ENCODE data around the gene FKBP8.
"Not testable (repeated sequence)": the region's sequence is repeated elsewhere in the genome, so short reads cannot be mapped to it uniquely, and the experiment has no call there.

FKBP8 gene

DNA sequence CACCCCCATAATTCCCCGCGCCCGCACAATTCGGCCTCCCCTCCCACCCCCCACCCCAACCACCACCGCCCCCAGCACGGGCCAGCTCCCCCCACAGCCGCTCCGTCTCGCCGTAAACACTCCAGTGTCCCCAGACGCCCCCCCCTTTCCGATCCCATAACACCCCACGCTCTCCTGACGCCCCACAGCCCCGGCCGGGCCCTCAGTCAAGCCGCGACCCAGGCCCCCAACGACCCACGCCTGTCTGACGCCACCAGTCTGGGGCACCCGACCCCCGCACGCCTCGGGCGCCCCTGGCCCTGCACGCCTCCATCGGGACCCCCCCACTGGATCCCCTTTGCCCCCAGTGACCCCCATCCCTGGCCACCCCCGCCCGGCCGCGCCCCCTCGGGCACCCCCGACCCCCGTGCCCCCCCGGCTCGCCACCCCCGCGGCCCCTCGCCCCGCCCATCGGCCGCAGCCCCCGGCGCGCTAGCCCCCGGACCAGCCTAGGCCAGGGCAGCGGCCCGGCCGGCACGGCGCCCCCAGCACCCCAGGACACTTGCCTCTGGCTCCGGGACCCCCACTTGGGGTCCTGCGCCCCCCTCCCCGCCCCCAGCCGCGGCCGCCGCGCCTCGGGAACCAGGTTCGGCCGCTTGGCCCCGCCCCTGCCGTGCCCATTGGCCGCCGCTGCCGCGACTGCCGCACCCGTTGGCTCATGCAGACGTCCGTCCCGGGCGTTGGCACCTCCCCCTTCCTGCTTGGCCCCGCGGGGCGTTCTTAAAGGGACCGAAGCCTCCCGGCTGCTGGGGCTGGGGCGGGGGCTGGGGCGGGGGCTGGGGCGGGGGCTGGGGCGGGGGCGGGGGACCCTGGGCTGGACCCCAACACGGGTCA lies at the start of gene FKBP8:
Gene FKBP8 (minus strand): TSS at position 633 of the 873 bp plus-strand sequence. CDS start 1,603 bp downstream, outside the sequence.
- peak; percentile 89 for DNase-seq

DNA sequence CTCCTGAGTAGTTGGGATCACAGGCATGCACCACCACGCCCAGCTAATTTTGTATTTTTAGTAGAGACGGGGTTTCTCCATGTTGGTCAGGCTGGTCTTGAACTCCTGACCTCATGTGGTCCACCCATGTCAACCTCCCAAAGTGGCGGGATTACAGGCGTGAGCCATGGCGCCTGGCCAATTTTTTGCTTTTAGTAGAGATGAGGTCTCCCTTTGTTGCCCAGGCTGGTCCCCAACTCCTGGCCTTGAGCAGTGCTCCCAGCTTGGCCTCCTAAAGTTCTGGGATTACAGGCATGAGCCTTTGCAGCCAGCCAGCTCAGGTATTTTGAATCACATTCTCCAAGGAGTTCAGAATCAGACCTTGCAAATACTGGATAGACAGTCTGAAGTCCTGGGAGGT lies 49.4 kb upstream of the FKBP8 start:
- DNase-seq, result not testable (repeated sequence)

DNA sequence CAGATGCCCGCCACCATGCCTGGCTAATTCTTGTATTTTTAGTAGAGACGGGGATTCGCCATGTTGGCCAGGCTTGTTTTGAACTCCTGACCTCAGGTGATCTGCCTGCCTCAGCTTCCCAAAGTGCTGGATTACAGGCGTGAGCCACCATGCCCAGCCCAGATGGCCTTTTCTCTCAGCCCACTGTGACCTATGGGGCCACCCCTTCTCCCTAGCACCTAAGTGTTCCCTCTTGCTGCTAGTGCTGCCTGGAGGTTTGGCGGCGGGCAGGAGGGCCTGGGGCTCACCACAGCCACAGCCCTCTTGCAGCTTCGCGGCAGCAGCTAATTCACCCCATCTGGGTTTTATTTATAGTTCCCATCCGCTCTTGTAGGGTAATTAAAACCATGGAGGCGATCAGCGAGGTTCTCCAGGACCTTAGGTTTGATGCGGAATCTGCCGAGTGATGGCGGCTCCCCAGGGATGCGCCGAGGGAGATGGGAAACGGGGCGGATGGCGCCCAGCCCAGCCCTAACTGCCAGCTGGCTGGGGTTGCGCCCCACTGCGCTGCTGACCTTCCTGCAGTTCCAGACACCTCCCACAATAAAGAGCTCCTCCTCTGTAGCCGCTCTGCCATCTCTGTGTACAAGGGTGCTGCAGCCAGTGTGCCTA lies 48.5 kb upstream of the FKBP8 start:
- DNase-seq, result no peak

DNA sequence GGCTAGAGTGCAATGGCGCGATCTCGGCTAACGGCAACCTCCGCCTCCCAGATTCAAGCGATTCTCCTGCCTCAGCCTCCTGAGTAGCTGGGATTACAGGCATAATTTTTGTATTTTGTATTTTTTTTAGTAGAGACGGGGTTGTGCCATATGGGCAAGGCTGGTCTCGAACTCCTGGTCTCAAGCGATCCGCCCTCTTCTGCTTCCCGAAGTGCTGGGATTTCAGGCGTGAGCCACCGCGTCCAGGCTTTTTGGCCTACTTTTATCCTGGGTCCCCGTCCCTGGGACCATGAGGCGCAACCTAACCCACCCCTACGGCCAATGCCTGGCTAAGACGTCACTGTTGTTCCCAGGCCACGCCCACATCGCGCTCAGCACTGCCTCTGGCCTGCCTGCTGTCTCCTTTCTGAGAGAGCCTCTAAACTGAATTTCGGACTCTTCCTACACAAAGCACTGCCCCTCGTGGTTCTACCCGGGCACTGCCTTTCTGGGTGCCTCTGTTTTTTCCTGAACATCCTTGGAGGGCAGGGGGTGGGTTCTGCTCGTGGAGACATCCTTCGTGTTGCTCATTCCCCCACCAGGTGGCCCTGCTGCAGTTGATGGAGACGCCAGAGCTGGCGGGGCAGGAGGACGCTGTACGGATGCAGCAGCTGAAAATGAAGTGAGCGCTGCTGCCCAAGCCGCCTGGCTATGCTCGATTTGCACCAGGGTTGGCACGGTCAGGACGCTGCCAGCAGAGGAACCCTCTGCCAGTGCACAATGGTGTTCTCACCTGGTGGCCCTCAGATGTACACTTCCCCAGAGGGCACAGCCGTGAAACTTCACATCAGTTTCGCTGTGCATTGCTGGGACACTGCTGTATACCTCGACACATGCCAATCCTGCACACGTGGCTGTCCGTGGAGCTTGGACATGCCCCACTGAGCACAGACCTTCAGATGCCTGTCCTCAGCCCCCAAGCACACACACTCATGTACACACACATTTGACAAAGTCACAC lies 47.2 kb upstream of the FKBP8 start:
- DNase-seq, result peak; percentile 97

DNA sequence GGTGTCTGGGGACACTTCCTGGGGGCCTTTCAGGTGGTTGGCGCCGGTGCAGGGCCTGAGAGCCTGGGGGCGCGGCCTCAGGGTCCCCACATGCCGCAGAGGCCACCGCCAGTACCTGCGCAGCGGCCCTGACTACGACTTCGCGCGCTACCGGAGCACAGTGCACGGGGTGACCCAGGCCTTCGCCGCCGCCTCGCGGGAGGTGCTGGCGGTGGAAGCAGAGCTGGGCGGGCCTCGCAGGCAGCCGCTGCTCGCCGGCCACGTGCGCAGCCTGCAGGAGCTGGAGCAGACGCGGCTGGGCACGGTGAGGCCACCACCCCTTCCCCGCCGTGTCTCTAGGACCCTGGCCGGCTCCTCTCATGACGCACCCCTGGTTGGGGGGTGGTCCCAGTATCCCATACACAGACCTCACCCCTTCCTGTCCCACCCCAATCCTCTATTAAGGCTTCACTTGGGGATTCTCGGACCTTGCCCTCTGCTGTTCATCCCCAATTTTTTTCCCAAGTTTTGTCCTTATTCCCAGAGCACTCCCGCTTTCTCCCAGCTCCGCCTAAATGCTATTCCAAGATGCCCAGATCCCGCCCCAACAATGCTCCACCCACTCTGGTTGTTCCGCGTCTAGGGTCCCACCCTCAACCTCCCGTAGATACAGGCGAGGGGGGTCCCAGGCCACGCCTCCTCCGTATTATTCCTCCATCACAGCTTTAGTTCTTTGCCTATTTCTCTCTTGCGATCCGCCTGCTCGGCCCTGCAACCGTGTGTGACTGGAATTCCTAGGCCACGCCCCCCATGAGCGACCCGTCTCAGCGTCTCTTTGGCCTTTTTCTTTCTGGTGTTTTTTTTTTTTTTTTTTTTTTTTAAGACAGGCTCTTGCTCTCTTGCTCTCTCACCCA lies 46.3 kb upstream of the FKBP8 start:
- peak; percentile 93 for DNase-seq

DNA sequence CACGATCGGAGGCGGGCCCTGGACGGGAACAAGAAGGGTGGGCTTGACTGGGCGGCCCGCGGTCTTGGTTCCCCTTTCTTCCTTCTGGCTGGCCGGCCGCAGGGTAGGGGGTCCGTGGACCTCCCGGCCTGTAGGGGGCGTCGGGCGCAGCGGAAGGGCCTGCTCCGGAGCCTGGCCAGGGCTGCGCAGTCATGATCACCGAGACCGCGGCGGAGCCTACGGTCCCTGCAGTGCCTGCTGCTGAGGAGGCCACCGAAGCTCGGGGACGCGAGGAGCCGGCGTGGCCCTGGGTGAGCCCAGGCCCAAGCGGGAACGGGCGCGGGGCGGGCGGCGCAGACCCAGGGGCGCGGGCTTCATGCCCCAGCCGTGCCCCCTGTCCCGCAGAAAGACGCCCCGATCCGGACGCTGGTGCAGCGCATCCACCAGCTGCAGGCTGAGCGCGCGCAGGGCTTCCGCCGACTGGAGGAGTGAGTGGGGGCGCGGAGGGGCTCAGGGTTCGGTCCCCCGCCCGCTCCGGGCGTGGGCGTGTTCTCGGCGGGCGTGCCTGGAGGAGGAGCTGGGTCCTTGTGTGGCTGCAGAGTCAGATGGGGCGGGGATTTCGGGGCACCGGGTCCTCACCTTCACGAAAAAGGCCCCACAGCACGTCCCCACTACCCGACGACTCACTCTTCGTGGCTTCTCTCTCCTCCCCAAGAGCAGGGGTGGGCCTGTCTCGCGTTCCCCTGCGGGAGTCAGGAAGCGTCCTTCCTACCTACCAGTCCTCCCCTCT lies 45.4 kb upstream of the FKBP8 start, which contains the start of gene REX1BD:
Gene REX1BD (plus strand): TSS at position 188 of the 769 bp plus-strand sequence. CDS start 4 bp downstream, at position 192.
- DNase-seq, result peak; percentile 76

DNA sequence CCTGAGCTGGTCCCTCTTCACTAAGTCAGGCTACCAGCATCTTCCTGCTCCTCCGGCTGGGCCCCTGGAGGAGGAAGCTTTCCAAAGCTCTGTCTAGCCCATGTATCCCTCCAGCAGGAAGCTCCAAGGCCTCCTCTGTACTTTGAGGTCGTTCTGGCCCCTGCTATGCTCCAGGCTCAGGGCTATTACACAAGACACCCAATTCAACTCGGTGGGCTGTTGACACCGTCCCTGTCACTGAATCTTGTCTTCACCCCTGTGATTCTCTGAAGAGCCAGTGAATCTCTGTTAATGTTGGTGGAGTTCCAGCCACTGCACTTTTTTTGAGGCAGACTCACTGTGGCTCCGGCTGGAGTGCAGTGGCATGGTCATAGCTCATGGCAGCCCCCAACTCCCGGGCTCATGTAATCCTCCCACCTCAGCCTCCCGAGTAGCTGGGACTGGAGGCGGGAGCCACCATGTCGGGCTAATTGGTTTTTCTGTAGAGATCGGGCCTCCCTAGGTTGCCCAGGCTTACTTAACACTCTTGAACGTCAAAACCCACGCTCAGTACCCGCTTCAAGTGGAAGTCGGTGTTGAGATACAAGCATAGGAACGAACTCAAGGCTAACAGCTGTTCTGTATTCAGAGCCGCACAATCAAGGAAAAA lies 44.7 kb upstream of the FKBP8 start:
- no peak for DNase-seq

DNA sequence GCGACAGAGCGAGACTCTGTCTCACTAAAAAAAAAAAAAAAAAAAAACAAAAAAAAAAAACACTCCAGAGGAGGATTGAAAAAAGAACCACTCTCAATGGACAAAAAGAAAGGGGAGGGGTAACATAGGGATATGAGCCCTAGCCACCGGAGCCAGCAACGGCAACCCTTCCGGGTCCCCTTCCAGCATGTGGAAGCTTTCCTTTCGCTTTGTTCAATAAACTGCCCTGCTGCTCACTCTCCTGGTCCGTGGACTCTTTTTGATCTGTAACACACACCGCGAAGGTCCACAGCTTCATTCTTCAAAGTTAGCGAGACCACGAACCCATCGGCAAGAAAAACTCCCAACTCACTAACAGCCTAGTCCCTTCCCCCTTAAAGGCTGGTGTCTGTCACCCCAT lies 44.2 kb upstream of the FKBP8 start:
- DNase-seq, result no peak

DNA sequence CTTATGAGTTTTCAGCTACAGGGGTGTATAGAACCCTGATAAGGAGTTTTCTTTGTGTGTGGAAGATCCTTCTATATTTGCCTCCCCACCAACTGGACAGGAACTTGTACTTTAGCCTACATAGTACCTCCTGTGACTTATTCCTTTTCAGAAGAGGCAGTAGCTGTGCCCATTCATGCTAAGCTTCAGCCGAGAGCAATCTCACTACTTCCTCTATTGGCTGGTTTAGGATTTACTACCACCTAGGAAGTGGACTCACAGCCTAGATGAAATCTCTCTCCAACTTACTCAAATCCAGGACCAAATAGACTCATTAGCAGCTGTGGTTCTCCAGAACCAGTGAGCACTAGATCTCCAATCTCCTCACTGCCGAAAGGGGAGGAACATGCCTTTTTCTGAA lies 42.9 kb upstream of the FKBP8 start:
- DNase-seq, result no peak

DNA sequence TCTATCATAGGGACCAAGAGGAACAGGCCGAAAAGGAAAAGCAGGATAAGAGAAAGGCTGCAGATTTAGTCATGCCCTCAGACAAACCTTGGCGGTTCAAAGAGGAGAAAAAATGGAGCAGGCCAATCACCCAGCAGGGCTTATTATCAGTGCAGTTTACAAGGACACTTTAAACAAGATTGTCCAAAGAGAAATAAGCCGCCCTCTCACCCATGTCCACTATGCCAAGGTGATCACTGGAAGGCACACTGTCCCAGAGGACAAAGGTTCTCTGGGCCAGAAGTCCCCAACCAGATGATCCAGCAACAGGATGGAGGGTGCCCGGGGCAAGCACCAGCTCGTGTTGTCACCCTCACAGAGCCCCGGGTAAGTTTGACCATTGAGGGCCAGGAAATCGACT lies 36.9 kb upstream of the FKBP8 start:
- DNase-seq, result no peak

DNA sequence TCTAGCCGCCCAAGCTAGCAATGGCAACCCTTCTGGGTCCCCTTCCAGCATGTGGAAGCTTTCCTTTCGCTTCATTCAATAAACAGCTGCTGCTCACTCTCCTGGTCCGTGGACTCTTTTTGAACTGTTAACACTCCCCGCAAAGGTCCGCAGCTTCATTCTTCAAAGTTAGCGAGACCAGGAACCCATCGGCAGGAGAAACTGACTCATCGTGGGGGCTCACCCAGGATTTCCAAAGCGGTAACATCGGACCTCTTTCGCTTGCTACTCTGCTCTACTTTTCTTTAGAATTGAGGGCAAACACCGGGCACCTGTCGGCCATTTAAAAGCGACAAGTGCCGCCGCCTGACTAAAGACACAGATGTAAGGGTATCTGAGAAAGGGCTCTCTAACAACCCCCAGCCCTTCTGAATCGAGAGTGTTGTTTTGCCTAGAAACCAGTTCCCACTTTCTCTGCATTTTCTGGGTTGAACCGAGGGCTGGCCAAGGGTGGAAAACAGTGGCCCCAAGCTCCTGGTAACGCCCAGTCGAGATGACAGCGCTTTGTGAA lies 34.1 kb upstream of the FKBP8 start:
- DNase-seq, result no peak

DNA sequence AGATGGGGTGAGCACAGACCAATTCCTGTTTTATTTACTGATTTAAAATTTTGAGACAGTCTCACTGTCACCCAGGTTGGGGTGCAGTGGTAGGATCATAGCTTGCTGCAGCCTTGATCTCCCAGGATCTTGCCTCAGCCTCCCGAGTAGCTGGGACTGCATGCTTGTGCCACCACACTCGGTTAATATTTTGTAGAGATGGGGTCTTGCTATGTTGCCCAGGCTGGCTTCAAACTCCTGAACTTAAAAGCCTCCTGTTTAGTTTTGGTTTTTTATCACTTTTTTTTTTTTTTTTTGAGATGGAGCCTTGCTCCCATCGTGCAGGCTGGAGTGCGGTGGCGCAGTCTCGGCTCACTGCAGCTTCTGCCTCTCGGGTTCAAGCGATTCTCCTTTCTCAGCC lies 33.0 kb upstream of the FKBP8 start:
- no peak for DNase-seq

DNA sequence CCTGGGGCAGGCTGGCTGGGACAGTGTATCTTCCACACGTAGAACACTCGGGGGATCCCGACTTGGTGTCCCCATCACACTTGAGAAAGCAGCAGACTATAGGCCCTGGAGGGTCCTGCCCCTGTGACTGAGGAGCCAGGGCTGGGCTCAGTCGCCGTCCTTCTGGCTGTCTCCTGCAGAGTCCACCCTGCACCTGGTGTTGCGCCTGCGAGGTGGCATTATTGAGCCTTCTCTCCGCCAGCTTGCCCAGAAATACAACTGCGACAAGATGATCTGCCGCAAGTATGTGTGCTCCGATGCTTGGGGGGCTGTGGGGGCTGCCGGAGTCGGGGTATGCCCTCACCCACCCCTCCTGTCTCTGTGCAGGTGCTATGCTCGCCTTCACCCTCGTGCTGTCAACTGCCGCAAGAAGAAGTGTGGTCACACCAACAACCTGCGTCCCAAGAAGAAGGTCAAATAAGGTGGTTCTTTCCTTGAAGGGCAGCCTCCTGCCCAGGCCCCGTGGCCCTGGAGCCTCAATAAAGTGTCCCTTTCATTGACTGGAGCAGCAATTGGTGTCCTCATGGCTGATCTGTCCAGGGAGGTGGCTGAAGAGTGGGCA lies 31.4 kb upstream of the FKBP8 start:
- DNase-seq, result no peak

DNA sequence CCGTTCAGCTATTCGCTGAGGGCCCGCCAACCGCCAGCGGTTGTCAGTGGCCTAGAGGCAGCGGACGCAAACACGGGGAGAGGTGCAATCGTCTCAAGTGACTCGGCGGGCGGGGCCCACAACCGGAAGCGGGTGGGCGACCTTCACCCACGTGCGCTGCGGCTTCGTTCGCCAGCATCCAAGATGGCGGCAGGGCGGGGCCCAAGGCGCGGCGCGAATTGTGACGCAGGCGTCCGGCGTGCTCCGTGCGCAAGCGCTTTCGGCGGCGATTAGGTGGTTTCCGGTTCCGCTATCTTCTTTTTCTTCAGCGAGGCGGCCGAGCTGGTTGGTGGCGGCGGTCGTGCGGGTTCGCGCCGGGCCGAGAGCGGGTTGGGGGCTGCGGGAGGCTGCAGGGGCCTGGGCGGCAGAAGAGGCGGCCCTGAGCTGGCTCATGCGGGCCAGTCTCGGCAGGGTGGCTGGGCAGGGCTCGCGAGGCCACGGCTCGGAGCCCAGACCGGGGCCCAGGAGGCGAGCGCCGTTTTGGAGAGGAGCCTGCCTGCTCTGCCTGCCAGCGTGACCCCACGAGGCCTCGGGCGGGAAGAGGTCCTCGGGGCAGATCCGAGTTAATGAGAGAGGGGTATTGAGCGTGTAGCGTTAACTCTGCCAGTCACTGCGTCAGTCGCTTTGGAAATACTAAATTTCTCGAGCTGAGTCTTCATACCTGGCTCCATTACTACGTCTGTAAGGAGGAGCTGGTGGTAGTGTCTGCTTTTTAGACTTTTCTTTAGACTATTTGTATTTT lies 28.4 kb upstream of the FKBP8 start, which contains the start of gene UBA52:
Gene UBA52 (plus strand): TSS at position 294 of the 781 bp plus-strand sequence. CDS start 1,444 bp downstream, outside the sequence.
- peak; percentile 97 for DNase-seq

DNA sequence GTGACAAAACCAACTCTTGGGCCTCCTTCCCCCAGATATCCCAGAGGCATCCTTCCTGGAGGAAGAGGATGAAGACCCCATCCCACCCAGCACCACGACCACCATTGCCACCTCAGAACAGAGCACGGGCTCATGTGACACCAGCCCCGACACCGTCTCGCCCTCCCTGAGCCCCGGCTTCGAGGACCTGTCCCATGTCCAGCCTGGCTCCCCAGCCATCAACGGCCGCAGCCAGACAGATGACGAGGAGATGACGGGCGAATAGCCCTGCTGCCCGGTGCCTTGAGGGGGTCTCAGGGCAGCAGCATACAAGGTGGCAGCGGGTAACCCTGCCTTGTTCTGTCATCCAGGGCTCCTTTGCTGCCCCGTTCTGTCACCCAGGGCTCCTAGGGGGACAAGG lies 25.0 kb upstream of the FKBP8 start:
- DNase-seq, result no peak

DNA sequence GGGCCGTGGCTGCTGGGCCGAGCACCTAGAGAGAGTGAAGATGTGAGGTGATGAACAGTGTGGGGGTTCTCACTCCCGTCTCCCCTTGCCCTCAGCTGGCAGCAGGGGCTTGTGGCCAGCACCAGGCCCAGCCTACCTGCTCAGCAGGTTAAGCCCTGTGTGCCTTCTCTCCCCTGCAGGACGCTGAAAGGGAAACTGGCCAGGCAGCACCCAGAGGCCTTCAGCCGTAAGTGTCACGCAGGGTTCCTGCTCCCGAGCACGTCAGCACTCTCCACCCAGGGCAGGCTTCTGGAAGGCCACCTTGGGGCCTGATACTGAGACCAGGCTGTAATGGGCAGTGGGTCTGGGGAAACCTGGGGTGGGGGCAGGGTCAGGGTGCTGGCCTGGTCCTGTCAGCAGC lies 23.6 kb upstream of the FKBP8 start:
- no peak for DNase-seq

DNA sequence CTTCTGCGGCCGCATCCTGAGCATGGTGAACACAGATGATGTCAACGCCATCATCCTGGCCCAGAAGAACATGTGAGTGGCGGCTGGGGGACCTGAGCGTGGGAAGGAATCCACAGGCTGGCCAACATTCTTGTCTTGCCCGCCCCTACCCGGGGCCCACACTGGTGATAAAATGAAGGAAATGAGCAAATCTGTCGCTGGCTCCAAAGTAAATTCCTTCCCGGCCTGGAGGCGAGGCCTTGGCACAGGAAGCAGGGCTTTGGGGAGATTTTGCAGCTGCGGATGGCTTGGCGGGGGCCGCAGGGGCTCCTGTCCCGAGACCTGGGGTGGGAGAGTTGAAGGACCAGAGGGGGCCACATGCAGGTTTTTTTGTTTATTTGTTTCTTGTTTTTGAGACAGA lies 18.7 kb upstream of the FKBP8 start:
- no peak for DNase-seq

DNA sequence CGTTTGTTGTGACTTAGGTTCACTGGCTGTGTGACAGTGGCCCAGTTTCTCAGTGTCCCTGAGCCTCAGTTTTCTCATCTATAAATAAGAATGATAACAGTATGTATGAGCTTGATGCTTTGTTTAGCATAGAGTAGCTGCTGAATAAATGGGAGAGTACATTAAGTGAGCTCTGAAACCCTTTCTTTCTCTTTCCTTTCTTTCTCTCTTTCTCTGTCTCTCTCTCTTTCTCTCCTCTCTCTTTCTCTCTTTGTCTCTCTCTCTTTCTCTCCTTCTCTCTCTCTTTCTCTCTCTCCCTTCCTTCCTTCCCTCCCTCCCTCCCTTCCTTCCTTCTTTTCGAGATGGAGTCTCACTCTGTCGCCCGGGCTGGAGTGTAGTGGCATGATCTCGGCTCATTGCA lies 16.3 kb upstream of the FKBP8 start:
- no peak for DNase-seq

DNA sequence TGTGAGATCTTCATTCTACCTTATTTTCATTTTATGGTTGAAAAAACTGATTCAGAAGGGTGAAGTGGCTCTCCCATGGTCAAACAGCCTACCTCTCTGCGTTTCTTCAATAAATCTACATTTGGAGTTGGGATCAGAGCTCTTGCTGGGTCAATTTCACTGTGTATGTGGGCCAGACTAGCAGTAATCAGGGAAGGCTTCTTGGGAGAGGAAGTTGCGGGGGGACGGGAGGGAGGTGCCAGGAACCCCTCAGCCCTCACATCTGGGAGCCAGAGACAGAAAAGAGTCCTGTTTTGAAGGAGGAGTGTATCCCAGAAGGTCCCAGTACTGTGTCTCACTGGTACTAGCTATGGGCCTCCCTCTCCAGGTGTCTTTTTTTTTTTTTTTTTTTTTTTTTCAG lies 15.2 kb upstream of the FKBP8 start:
- no peak for DNase-seq

Data from NCI-H1105 (cell line).